ENCODE results near the gene SPPL2B. TPM values are rescaled to one million over a fixed set of nuclear protein-coding genes. Genes with fewer than 3 reads are reported as not detected.

The SPPL2B gene
- total RNA-seq, 3 donors from 2014 or later (not counting 1 experiment from before 2014, with no cell fraction given), result 63.2 to 83.8 (median 79.7) TPM

DNA sequence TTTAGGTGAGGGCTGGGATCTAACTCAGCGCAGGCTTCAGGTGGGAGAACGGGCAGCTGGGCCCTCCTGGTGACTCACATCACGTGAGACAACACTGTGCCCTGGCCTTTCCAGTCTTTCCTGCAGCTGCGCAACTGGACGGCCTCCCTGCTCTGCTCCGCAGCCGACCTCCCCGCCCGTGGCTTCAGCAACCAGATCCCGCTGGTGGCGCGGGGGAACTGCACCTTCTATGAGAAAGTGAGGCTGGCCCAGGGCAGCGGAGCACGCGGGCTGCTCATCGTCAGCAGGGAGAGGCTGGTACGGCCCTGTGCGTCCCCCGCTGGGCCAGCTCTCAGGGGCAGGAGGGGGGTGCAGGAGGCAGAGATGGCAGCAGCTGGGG, 8.8 kb downstream of the SPPL2B start:
- Histone ChIP-seq H3K27me3 (ENCODE audit: control insufficient read depth, insufficient read depth, low read length) (no peaks in the 10 kb centered on the region), H3K36me3 (ENCODE audit: control insufficient read depth, insufficient read depth, low read length) (peaks cover 14% of the 10 kb centered on the region), H3K9me3 (ENCODE audit: control insufficient read depth, insufficient read depth, low read length) (no peaks in the 10 kb centered on the region), H3K4me1 (ENCODE audit: control insufficient read depth, insufficient read depth, low read length) (peaks cover 18% of the 10 kb centered on the region), H3K4me3 (ENCODE audit: low read length) (no peak overlapping the region), H3K27ac (ENCODE audit: low read length) (no peak overlapping the region)
- intact Hi-C loops (cut with micrococcal nuclease), result no loop called here
- H3K36me3 Mint-ChIP-seq, result no peaks in the 10 kb centered on the region
- no peak for ATAC-seq
- H3K27me3 Mint-ChIP-seq (ENCODE audit: low read depth in 2 of 2), result no peaks in the 10 kb centered on the region
- no peaks in the 10 kb centered on the region for H3K9me3 Mint-ChIP-seq
- H3K4me1 Mint-ChIP-seq, result peaks cover 0 to 16% of the 10 kb centered on the region in 2 donors
- no peak overlapping the region for H3K4me3 Mint-ChIP-seq
- WGBS (ENCODE audit: insufficient coverage), result 88% methylated on average over 19 of the region's 19 CpGs
- no peak overlapping the region for H3K27ac Mint-ChIP-seq
- no peak for DNase-seq
- TF ChIP-seq, protein P1, sequence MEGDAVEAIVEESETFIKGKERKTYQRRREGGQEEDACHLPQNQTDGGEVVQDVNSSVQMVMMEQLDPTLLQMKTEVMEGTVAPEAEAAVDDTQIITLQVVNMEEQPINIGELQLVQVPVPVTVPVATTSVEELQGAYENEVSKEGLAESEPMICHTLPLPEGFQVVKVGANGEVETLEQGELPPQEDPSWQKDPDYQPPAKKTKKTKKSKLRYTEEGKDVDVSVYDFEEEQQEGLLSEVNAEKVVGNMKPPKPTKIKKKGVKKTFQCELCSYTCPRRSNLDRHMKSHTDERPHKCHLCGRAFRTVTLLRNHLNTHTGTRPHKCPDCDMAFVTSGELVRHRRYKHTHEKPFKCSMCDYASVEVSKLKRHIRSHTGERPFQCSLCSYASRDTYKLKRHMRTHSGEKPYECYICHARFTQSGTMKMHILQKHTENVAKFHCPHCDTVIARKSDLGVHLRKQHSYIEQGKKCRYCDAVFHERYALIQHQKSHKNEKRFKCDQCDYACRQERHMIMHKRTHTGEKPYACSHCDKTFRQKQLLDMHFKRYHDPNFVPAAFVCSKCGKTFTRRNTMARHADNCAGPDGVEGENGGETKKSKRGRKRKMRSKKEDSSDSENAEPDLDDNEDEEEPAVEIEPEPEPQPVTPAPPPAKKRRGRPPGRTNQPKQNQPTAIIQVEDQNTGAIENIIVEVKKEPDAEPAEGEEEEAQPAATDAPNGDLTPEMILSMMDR (IDR thresholded peaks at IDR 0.05), result no peak

DNA sequence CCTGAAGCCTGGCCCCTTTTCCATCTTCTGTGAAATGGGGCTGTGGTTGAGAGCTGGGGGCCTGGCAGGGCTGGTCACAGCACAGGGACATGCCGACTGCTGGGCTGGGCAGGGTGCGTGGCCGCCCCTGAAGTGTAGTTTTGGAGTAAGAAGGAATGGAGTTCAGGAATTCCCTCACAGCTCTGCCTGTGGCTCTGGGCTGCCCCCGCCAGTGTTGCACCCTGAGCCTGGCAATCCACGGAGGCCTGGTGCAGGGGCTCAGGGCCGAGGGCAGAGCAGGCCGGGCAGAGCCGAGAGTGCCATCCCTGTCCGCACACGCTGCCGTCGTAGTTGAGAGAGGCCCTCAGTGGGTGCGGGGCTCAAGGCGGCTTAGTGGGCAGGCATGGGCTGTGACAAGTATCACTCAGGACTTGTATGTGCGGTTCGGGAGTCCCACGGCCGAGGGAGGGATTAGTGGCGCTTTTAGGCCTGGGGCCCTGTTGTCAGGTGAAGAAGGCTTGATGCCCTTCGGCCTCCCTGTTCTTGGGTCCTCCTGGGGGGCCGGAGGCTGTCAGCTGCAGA, 9.7 kb downstream of the SPPL2B start:
- no peak overlapping the region for H3K4me3 Mint-ChIP-seq
- H3K27me3 ChIP-seq (ENCODE audit: control insufficient read depth, insufficient read depth, low read length), result no peaks in the 10 kb centered on the region
- H3K27ac Mint-ChIP-seq, result no peak overlapping the region
- peaks cover 11% of the 10 kb centered on the region for H3K4me1 ChIP-seq (ENCODE audit: control insufficient read depth, insufficient read depth, low read length)
- H3K27ac ChIP-seq (ENCODE audit: low read length), result no peak overlapping the region
- no peaks in the 10 kb centered on the region for H3K27me3 Mint-ChIP-seq (ENCODE audit: low read depth in 2 of 2)
- H3K4me1 Mint-ChIP-seq, result peaks cover 0 to 16% of the 10 kb centered on the region in 2 donors
- H3K4me3 ChIP-seq (ENCODE audit: low read length), result no peak overlapping the region
- DNase-seq, result no peak
- no peaks in the 10 kb centered on the region for H3K9me3 Mint-ChIP-seq
- WGBS (ENCODE audit: insufficient coverage), result 95% methylated on average over 21 of the region's 21 CpGs
- TF ChIP-seq, protein P1 (IDR thresholded peaks at IDR 0.05), result no peak
- no peaks in the 10 kb centered on the region for H3K9me3 ChIP-seq (ENCODE audit: control insufficient read depth, insufficient read depth, low read length)
- H3K36me3 Mint-ChIP-seq, result no peaks in the 10 kb centered on the region
- peaks cover 14% of the 10 kb centered on the region for H3K36me3 ChIP-seq (ENCODE audit: control insufficient read depth, insufficient read depth, low read length)
- no peak for ATAC-seq
- intact Hi-C loops (cut with micrococcal nuclease), result no loop called here

DNA sequence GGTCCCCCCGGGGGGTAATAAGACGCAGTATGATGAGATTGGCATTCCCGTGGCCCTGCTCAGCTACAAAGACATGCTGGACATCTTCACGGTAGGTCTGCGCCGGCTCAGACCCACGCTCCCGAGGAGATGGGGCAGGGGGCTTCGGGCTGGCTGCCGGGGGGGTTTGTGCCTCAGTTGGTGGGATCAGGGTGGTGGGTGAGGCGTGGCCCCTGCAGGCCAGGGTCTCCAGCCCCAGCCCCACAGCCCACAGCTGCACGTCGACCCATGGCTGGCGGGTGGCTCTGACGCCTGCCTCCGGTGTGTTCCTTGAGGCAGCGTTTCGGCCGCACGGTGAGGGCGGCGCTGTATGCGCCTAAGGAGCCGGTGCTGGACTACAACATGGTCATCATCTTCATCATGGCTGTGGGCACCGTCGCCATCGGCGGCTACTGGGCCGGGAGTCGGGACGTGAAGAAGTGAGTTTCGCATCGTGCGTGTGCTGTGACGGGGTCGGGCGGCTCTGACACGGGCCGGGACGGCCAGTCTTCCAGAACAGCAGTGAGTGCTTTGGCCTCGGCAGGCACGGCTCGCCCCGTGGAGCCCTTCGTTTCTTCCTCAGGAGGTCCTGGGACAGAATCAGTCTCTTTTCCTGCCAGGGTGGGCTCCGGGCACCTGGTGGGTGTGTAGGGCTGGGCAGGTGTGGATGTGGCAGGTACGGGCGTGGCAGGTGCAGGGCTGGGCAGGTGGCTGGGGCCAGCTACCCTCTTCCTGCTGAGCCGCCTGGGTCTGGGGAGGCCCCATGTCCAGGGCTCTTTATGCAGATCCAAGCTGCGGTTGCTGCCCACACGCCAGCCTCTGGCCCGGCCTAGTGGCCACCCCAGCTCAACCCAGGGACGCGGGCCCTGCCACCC, 10.5 kb downstream of the SPPL2B start:
- H3K36me3 Mint-ChIP-seq, result no peaks in the 10 kb centered on the region
- WGBS (ENCODE audit: insufficient coverage), result 98% methylated on average over 54 of the region's 54 CpGs
- no peak overlapping the region for H3K4me3 Mint-ChIP-seq

More for the DNA sequence above, 10.5 kb downstream of the SPPL2B start:
- Histone ChIP-seq H3K27ac (ENCODE audit: low read length) (no peak overlapping the region), H3K27me3 (ENCODE audit: control insufficient read depth, insufficient read depth, low read length) (no peaks in the 10 kb centered on the region), H3K9me3 (ENCODE audit: control insufficient read depth, insufficient read depth, low read length) (no peaks in the 10 kb centered on the region), H3K36me3 (ENCODE audit: control insufficient read depth, insufficient read depth, low read length) (peaks cover 14% of the 10 kb centered on the region), H3K4me1 (ENCODE audit: control insufficient read depth, insufficient read depth, low read length) (peaks cover 3% of the 10 kb centered on the region), H3K4me3 (ENCODE audit: low read length) (no peak overlapping the region)
- ATAC-seq, result no peak
- H3K4me1 Mint-ChIP-seq, result peaks cover 0 to 16% of the 10 kb centered on the region in 2 donors
- no peaks in the 10 kb centered on the region for H3K9me3 Mint-ChIP-seq
- intact Hi-C loops (cut with micrococcal nuclease), result no loop called here
- no peak overlapping the region for H3K27ac Mint-ChIP-seq
- no peaks in the 10 kb centered on the region for H3K27me3 Mint-ChIP-seq (ENCODE audit: low read depth in 2 of 2)
- DNase-seq, result no peak
- TF ChIP-seq, protein P1 (IDR thresholded peaks at IDR 0.05), result no peak

Measured in natural killer cell (primary cell).